Measurements from ENCODE around the gene TMEM18. TPM values are rescaled to one million over a fixed set of nuclear protein-coding genes. Genes with fewer than 3 reads are reported as not detected.

The TMEM18 gene
- total and polyA plus RNA-seq, 2 donors = 25.0 to 25.6 TPM

DNA sequence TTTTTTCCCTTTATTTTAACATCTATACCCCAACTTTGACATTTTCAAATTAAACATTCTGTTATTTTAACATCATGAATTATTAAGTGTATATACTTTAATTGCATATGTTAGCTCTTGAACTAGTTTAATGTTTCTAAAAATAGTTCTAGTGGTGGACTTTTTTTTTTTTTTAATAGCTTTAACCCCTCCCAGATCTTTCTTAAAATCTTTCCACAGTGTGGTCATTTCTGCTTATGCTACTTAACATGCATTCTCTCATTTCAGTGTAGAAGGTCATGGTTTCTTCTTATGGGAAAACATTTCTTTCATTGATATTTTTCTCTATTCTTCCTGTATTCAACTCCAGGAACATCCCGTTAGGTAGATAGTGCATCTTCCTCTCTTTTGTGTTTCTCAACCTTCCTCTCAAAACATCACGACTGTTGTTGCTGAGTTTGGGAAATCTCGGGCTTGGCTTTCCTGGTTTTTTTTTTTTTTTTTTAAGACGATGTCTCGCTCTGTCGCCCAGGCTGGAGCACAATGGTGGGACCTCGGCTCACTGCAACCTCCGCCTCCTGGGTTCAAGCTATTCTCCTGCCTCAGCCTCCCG is 849 bp upstream of the TMEM18 start:
- 78% methylated on average over 9 of the region's 9 CpGs for WGBS
- Histone ChIP-seq H3K27ac (ENCODE audit: low read depth in 1 of 2, low read length in 1 of 2) (peak overlapping the region in 1 of 2 donors; percentile 100), H3K9me3 (ENCODE audit: control insufficient read depth in 2 of 2, insufficient read depth in 1 of 2, low read length in 1 of 2) (no peaks in the 10 kb centered on the region), H3K27me3 (ENCODE audit: control insufficient read depth in 2 of 2, insufficient read depth in 1 of 2, low read length in 1 of 2) (no peaks in the 10 kb centered on the region), H3K4me1 (ENCODE audit: control insufficient read depth in 2 of 2, insufficient read depth in 2 of 2, low read length in 2 of 2) (peaks cover 7 to 17% of the 10 kb centered on the region in 2 donors), H3K4me3 (ENCODE audit: low read length in 2 of 2) (peak overlapping the region; percentile 81 to 89), H3K36me3 (ENCODE audit: control insufficient read depth in 2 of 2, insufficient read depth in 2 of 2, low read length in 1 of 2) (peaks cover 3 to 20% of the 10 kb centered on the region in 2 donors)
- peak in 1 of 9 donors; percentile 33 for DNase-seq (ENCODE audit: low read depth in 6 of 9, low spot score in 9 of 9)

GRCh38 chr2:676647-677055 is 555 bp downstream of the TMEM18 start:
- H3K4me1 ChIP-seq (ENCODE audit: control insufficient read depth in 2 of 2, insufficient read depth in 2 of 2, low read length in 2 of 2) = peaks cover 7 to 17% of the 10 kb centered on the region in 2 donors
- peak overlapping the region; percentile 70 to 81 for H3K4me3 ChIP-seq (ENCODE audit: low read length in 2 of 2)
- no peaks in the 10 kb centered on the region for H3K9me3 ChIP-seq (ENCODE audit: control insufficient read depth in 2 of 2, insufficient read depth in 1 of 2, low read length in 1 of 2)
- H3K27ac ChIP-seq (ENCODE audit: low read depth in 1 of 2, low read length in 1 of 2) = peak overlapping the region; percentile 74 to 80
- 1% methylated on average over 46 of the region's 46 CpGs for WGBS
- peaks cover 17 to 32% of the 10 kb centered on the region in 2 donors for H3K36me3 ChIP-seq (ENCODE audit: control insufficient read depth in 2 of 2, insufficient read depth in 2 of 2, low read length in 1 of 2)
- peak in 3 of 9 donors; percentile 66 to 96 (median 95) for DNase-seq (ENCODE audit: low read depth in 6 of 9, low spot score in 9 of 9)
- H3K27me3 ChIP-seq (ENCODE audit: control insufficient read depth in 2 of 2, insufficient read depth in 1 of 2, low read length in 1 of 2) = no peaks in the 10 kb centered on the region

- H3K36me3 ChIP-seq (ENCODE audit: control insufficient read depth in 2 of 2, insufficient read depth in 2 of 2, low read length in 1 of 2) = peaks cover 17 to 33% of the 10 kb centered on the region in 2 donors
- peak in 3 of 9 donors; percentile 16 to 38 (median 37) for DNase-seq (ENCODE audit: low read depth in 6 of 9, low spot score in 9 of 9)
- no peaks in the 10 kb centered on the region for H3K27me3 ChIP-seq (ENCODE audit: control insufficient read depth in 2 of 2, insufficient read depth in 1 of 2, low read length in 1 of 2)
- H3K9me3 ChIP-seq (ENCODE audit: control insufficient read depth in 2 of 2, insufficient read depth in 1 of 2, low read length in 1 of 2) = no peaks in the 10 kb centered on the region
- peaks cover 7 to 17% of the 10 kb centered on the region in 2 donors for H3K4me1 ChIP-seq (ENCODE audit: control insufficient read depth in 2 of 2, insufficient read depth in 2 of 2, low read length in 2 of 2)
- 21% methylated on average over 21 of the region's 21 CpGs for WGBS
- H3K27ac ChIP-seq (ENCODE audit: low read depth in 1 of 2, low read length in 1 of 2) = peak overlapping the region; percentile 74 to 80
- H3K4me3 ChIP-seq (ENCODE audit: low read length in 2 of 2) = peak overlapping the region; percentile 70 to 81
Measured at GRCh38 chr2:675982-676646, 1.1 kb downstream of the TMEM18 start.

- no peaks in the 10 kb centered on the region for H3K27me3 ChIP-seq (ENCODE audit: control insufficient read depth in 2 of 2, insufficient read depth in 1 of 2, low read length in 1 of 2)
- no peak overlapping the region for H3K4me3 ChIP-seq (ENCODE audit: low read length in 2 of 2)
- no peaks in the 10 kb centered on the region for H3K9me3 ChIP-seq (ENCODE audit: control insufficient read depth in 2 of 2, insufficient read depth in 1 of 2, low read length in 1 of 2)
- H3K4me1 ChIP-seq (ENCODE audit: control insufficient read depth in 2 of 2, insufficient read depth in 2 of 2, low read length in 2 of 2) = peaks cover 7 to 17% of the 10 kb centered on the region in 2 donors
- 96% methylated on average over 9 of the region's 9 CpGs for WGBS
- DNase-seq (ENCODE audit: low read depth in 6 of 9, low spot score in 9 of 9) = no peak
- peaks cover 22 to 40% of the 10 kb centered on the region in 2 donors for H3K36me3 ChIP-seq (ENCODE audit: control insufficient read depth in 2 of 2, insufficient read depth in 2 of 2, low read length in 1 of 2)
- no peak overlapping the region for H3K27ac ChIP-seq (ENCODE audit: low read depth in 1 of 2, low read length in 1 of 2)
Measured at GRCh38 chr2:675460-675859, 1.7 kb downstream of the TMEM18 start.

GRCh38 chr2:675051-675450 is 2.2 kb downstream of the TMEM18 start:
- Histone ChIP-seq H3K9me3 (ENCODE audit: control insufficient read depth in 2 of 2, insufficient read depth in 1 of 2, low read length in 1 of 2) (no peaks in the 10 kb centered on the region), H3K4me3 (ENCODE audit: low read length in 2 of 2) (no peak overlapping the region), H3K27ac (ENCODE audit: low read depth in 1 of 2, low read length in 1 of 2) (no peak overlapping the region), H3K27me3 (ENCODE audit: control insufficient read depth in 2 of 2, insufficient read depth in 1 of 2, low read length in 1 of 2) (no peaks in the 10 kb centered on the region), H3K4me1 (ENCODE audit: control insufficient read depth in 2 of 2, insufficient read depth in 2 of 2, low read length in 2 of 2) (peaks cover 7 to 17% of the 10 kb centered on the region in 2 donors), H3K36me3 (ENCODE audit: control insufficient read depth in 2 of 2, insufficient read depth in 2 of 2, low read length in 1 of 2) (peaks cover 26 to 44% of the 10 kb centered on the region in 2 donors)
- 91% methylated on average over 4 of the region's 4 CpGs for WGBS
- DNase-seq (ENCODE audit: low read depth in 6 of 9, low spot score in 9 of 9) = peak in 1 of 9 donors; percentile 10

GRCh38 chr2:674321-674985 is 2.8 kb downstream of the TMEM18 start:
- no peak for DNase-seq (ENCODE audit: low read depth in 6 of 9, low spot score in 9 of 9)
- Histone ChIP-seq H3K9me3 (ENCODE audit: control insufficient read depth in 2 of 2, insufficient read depth in 1 of 2, low read length in 1 of 2) (no peaks in the 10 kb centered on the region), H3K27ac (ENCODE audit: low read depth in 1 of 2, low read length in 1 of 2) (no peak overlapping the region), H3K36me3 (ENCODE audit: control insufficient read depth in 2 of 2, insufficient read depth in 2 of 2, low read length in 1 of 2) (peaks cover 32 to 50% of the 10 kb centered on the region in 2 donors), H3K27me3 (ENCODE audit: control insufficient read depth in 2 of 2, insufficient read depth in 1 of 2, low read length in 1 of 2) (no peaks in the 10 kb centered on the region), H3K4me3 (ENCODE audit: low read length in 2 of 2) (no peak overlapping the region), H3K4me1 (ENCODE audit: control insufficient read depth in 2 of 2, insufficient read depth in 2 of 2, low read length in 2 of 2) (peaks cover 7 to 17% of the 10 kb centered on the region in 2 donors)
- 98% methylated on average over 9 of the region's 9 CpGs for WGBS

DNA sequence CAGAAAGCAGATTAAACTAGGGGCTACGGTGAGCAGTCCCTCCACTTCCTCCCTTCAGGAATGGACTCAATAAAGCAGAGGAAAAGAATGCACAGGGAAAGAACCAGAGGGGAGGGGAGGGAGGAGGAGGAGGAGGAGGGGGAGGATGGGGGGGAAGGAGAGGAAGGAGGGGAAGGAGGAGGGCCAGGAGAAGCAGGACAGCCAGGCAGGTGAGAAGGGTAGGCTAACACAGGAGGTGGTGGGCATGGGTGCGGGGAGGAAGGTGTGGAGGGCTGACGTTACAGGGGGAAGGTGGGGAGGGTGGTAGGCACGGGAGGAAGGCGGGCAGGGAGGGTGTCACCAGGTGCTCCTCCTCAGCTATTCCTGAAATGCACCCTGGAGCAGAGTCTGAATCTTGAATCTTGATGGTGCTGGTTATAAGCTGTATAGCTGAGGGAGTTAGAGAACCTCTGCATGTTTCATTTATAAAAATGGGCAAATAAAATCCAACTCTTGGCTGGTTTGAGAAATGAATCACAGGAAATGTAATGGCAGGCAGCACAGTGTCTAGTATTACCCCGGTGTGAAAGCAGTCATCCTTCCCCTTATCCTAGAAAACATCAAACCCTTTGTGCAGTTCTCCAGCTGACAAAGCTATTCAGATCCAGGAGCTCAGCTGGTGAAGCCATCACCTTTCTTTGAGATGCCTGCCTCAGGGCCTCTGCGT is 3.4 kb downstream of the TMEM18 start:
- DNase-seq (ENCODE audit: low read depth in 6 of 9, low spot score in 9 of 9) = no peak
- H3K36me3 ChIP-seq (ENCODE audit: control insufficient read depth in 2 of 2, insufficient read depth in 2 of 2, low read length in 1 of 2) = peaks cover 38 to 57% of the 10 kb centered on the region in 2 donors
- H3K27me3 ChIP-seq (ENCODE audit: control insufficient read depth in 2 of 2, insufficient read depth in 1 of 2, low read length in 1 of 2) = no peaks in the 10 kb centered on the region
- 88% methylated on average over 7 of the region's 7 CpGs for WGBS
- no peak overlapping the region for H3K4me3 ChIP-seq (ENCODE audit: low read length in 2 of 2)
- H3K4me1 ChIP-seq (ENCODE audit: control insufficient read depth in 2 of 2, insufficient read depth in 2 of 2, low read length in 2 of 2) = peaks cover 7 to 17% of the 10 kb centered on the region in 2 donors
- H3K27ac ChIP-seq (ENCODE audit: low read depth in 1 of 2, low read length in 1 of 2) = no peak overlapping the region
- no peaks in the 10 kb centered on the region for H3K9me3 ChIP-seq (ENCODE audit: control insufficient read depth in 2 of 2, insufficient read depth in 1 of 2, low read length in 1 of 2)

GRCh38 chr2:673016-673415 is 4.2 kb downstream of the TMEM18 start:
- peaks cover 46 to 64% of the 10 kb centered on the region in 2 donors for H3K36me3 ChIP-seq (ENCODE audit: control insufficient read depth in 2 of 2, insufficient read depth in 2 of 2, low read length in 1 of 2)
- 97% methylated on average over 9 of the region's 9 CpGs for WGBS
- H3K27ac ChIP-seq (ENCODE audit: low read depth in 1 of 2, low read length in 1 of 2) = no peak overlapping the region
- no peak overlapping the region for H3K4me3 ChIP-seq (ENCODE audit: low read length in 2 of 2)
- no peaks in the 10 kb centered on the region for H3K27me3 ChIP-seq (ENCODE audit: control insufficient read depth in 2 of 2, insufficient read depth in 1 of 2, low read length in 1 of 2)
- DNase-seq (ENCODE audit: low read depth in 6 of 9, low spot score in 9 of 9) = no peak
- H3K9me3 ChIP-seq (ENCODE audit: control insufficient read depth in 2 of 2, insufficient read depth in 1 of 2, low read length in 1 of 2) = no peaks in the 10 kb centered on the region
- H3K4me1 ChIP-seq (ENCODE audit: control insufficient read depth in 2 of 2, insufficient read depth in 2 of 2, low read length in 2 of 2) = peaks cover 7 to 12% of the 10 kb centered on the region in 2 donors
